GM21619 (cell line): Measurements from ENCODE around the gene LYG2.
"Not testable (repeated sequence)": the region's sequence is repeated elsewhere in the genome, so short reads cannot be mapped to it uniquely, and the experiment has no call there.

ENCODE experiments used
- ATAC-seq: cut with Tn5 transposase; IDR thresholded peaks from one replicate; pipeline ENCODE4 v1.9.1; 2021; ENCODE audit not compliant: unreplicated experiment

LYG2 gene

GRCh38 chr2:99201959-99202678 lies 53.3 kb downstream of the LYG2 start:
- ATAC-seq = no peak

GRCh38 chr2:99200076-99200800 lies 55.2 kb downstream of the LYG2 start:
- no peak for ATAC-seq

GRCh38 chr2:99198103-99198841 lies 57.2 kb downstream of the LYG2 start:
- no peak for ATAC-seq

GRCh38 chr2:99192364-99192763 lies 63.1 kb downstream of the LYG2 start:
- ATAC-seq = not testable (repeated sequence)
